HG03342 (cell line): ENCODE measurements around the gene RAB43.

ENCODE experiments used
- ATAC-seq: cut with Tn5 transposase; IDR thresholded peaks from one replicate; pipeline ENCODE4 v1.9.1; 2021; ENCODE audit warnings: mild to moderate bottlenecking, moderate library complexity; ENCODE audit not compliant: unreplicated experiment

The RAB43 gene

DNA sequence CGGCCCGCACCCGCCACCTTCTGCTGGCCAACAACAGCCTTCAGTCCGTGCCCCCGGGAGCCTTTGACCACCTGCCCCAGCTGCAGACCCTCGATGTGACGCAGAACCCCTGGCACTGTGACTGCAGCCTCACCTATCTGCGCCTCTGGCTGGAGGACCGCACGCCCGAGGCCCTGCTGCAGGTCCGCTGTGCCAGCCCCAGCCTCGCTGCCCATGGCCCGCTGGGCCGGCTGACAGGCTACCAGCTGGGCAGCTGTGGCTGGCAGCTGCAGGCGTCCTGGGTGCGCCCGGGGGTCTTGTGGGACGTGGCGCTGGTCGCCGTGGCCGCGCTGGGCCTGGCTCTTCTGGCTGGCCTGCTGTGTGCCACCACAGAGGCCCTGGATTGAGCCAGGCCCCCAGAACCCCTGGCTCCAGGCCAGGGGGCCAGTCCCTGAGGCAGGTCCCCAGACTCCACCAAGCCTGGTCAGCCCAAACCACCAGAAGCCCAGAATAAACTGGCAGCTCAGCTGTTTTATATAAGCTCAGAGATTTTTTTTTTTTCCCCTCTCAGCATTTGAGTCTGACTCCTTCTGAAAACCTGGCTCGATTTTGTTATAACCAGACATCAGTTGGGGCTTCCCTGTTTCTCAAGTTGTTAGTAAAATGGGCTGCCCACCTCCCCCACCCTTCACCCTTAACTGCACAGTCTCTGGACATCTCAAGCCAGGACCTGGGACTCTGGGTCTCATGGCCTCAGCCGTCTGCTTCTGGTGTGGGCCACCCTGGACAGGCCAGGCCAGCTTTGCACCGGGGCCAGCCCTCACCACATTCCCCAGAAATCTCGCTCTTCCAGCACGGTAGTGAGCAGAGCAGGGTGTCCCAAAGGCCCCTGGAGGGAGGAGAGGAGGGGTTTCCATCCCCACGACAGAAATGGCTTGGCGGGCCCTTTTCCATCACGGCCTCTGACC lies 59.4 kb downstream of the RAB43 start:
- no peak for ATAC-seq

GRCh38 chr3:129061023-129061887 lies 60.3 kb downstream of the RAB43 start:
- ATAC-seq: no peak

- ATAC-seq: no peak
Measured at GRCh38 chr3:129060276-129061022, 61.2 kb downstream of the RAB43 start, which contains the start of gene GP9. GP9 (plus strand) TSS chr3:129060779; CDS start chr3:129061740, 961 bp downstream.

GRCh38 chr3:129059311-129059958 lies 62.2 kb downstream of the RAB43 start:
- no peak for ATAC-seq

- no peak for ATAC-seq
Measured at GRCh38 chr3:129058441-129059200, 63.0 kb downstream of the RAB43 start.

GRCh38 chr3:129057249-129057648 lies 64.4 kb downstream of the RAB43 start:
- no peak for ATAC-seq

DNA sequence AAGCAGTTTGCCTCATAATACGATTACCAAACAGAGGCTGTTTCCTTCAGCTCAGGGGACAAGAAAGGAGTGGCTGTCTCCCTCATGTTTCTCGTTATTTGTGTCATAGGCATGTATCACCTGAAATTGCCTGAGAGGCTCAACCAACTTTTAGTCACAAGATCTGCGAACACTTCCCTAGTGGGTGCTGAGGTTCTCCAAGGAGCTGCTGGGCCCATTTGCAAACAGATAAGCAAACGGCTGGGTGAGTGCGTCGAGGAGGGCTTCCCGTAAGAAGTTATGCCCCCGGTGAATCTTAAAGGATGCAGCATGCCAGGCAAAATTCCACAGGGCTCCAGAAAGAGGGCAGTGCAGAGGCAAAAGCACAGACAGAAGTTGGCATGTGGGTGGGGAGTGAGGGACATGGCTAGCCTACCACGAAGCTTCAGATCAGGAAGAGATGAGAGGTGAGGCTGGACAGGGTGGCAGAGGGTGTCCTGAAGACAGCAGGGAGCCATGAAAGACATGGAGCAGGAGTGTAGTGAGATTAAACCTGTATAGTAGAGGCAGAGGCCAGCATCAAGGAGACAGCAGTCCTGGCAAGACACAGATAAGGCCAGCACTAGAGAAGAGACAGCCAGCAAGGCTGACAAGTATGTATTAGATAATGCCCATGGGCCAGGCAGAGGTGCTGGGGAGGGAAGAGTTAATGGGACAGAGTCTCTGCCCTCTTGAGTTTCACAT lies 65.0 kb downstream of the RAB43 start:
- no peak for ATAC-seq

DNA sequence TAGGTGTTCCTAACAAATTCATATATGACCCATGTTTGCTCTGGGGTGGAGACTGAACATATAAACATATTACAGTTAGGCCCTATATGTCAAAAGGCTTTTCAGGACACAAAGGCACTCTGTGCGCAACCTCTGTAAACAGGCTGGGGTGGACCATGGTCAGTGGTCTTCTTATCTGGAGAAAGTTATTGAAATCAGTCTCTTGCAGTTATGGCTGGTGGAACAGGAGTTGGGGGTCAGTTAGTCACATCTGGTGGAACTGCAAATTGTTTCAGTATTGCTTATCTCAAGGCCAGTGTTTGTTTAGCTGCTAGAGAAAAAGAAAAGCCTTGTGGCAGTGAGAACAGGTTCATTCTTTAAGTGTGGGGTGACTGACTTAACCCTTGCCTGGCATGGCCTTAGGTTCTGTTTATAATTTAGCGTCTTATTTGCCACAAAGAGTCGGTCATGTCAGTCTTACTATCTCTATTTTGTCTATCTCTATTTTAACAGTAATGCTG lies 66.9 kb downstream of the RAB43 start:
- ATAC-seq: no peak

- ATAC-seq: no peak
Measured at GRCh38 chr3:129052675-129053074, 68.9 kb downstream of the RAB43 start.

DNA sequence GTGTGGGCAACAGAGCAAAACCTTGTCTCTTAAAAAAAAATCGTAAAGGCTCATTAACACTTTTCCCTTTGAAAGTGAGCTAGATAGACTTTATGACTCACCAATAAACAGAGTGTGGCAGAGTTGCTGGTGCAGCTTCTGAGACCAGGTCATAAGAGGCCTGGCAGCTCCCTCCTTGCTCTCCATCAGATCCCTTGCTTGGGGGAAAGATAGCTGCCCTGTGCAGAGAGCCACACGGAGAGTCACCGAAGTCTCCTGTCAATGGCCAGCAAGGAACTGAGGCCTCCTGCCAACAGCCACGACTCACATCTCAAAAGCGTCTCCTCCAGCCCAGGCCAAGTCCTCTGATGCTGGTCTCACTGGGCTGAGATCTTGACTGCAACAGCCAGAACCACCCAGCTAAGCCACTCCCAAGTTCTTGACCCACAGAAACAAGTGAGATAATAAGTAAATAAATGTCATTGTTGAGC lies 69.7 kb downstream of the RAB43 start:
- ATAC-seq: no peak

GRCh38 chr3:129050556-129051295 lies 70.9 kb downstream of the RAB43 start:
- no peak for ATAC-seq

DNA sequence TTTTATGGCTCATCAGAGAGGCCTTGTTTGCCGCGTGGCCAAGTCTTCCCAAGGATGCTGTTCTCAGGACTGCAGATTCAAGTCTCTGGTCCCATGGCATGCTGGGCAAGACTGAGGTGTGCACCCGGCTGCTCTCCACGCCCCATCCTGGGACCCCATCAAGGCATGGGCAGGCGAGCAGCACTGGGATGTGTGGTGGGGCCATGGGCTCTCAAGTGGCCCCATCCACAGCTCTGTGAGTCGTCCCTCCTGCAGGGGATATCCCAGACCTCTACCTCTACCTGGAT lies 74.1 kb downstream of the RAB43 start:
- ATAC-seq: no peak

GRCh38 chr3:129046732-129047552 lies 74.7 kb downstream of the RAB43 start:
- no peak for ATAC-seq

- no peak for ATAC-seq
Measured at GRCh38 chr3:129046037-129046731, 75.4 kb downstream of the RAB43 start.

DNA sequence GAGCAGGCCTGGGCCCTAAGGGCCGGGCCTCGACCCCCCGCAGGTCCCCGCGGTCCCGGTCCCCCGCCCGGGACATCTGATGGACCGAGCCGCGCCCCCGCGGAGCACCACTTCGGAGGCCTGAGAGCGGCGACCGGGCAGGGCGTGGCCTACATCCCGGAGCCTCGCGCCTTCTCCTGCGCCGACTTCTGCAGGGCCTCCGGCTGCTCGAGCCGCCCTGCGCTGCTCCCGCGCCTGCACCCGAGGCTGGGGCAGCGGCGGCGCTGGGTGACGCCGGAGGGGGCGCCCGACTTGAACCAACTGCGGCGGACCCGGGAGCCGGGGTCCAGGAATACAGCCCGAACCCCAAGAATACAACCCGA lies 75.9 kb downstream of the RAB43 start:
- ATAC-seq: no peak

GRCh38 chr3:129040579-129041300 lies 80.9 kb downstream of the RAB43 start:
- no peak for ATAC-seq
